SK-N-SH (cell line): ENCODE data around the gene BCAS3. TPM values are rescaled to one million over a fixed set of nuclear protein-coding genes. Genes with fewer than 3 reads are reported as not detected.

Experiments
- CTCF ChIA-PET: fragments of 300-600, 350-600 bp; formaldehyde crosslinking; extraction: SDS; loops from one replicate; lab custom pipeline; 2021; lab: Yijun Ruan, JAX
- POLR2A ChIA-PET: fragments of 350-600 bp; sonication (Branson Sonifier 250); formaldehyde crosslinking; extraction: SDS; loops from one replicate; lab custom pipeline; 2020; ENCODE audit warnings: antibody characterized with exemption, inconsistent platforms; lab: Yijun Ruan, JAX
- DNase-seq: peaks from one replicate; pipeline ENCODE4 v3.0.0; 2012
- H2AFZ ChIP-seq: fragments of 200-600 bp; sonication (generic); 2 replicates; pipeline ENCODE4 v1.8.1; 2016; ENCODE audit warnings: antibody characterized with exemption, mild to moderate bottlenecking, low read depth
- H3F3A ChIP-seq: fragments of 200-600 bp; sonication (generic); replicated peaks from 2 replicates; pipeline ENCODE3; 2016; ENCODE audit warnings: antibody characterized with exemption, mild to moderate bottlenecking; ENCODE audit not compliant: insufficient read depth
- H3K27ac ChIP-seq, 2 experiments: fragments of 200-500 bp in 1 of 2; fragments of 200-600 bp in 1 of 2; sonication (Bioruptor generic) in 1 of 2; sonication (generic), shearing (Covaris generic) in 1 of 2; 2 replicates each; pipeline versions ENCODE4 v1.5.1 to v1.6.1; 2014 to 2016; ENCODE audit warnings: low read depth in 2 of 2, inconsistent platforms in 1 of 2, low read length in 1 of 2, mild to moderate bottlenecking in 1 of 2, mixed read lengths in 1 of 2
- H3K27me3 ChIP-seq: fragments of 200-600 bp; sonication (generic), shearing (Covaris generic); 2 replicates; pipeline ENCODE4 v1.6.1; 2016; ENCODE audit warnings: mixed run types; ENCODE audit not compliant: insufficient read depth
- H3K36me3 ChIP-seq, 2 experiments: fragments of 200-500 bp in 1 of 2; fragments of 200-600 bp in 1 of 2; sonication (Bioruptor generic) in 1 of 2; sonication (generic) in 1 of 2; replicated peaks in 1 of 2; 2 replicates each; pipeline versions ENCODE3 to v1.5.1; 2014 to 2016; ENCODE audit warnings: low read length in 1 of 2, mild to moderate bottlenecking in 1 of 2; ENCODE audit not compliant: insufficient read depth in 2 of 2, control insufficient read depth in 1 of 2
- H3K4me1 ChIP-seq, 2 experiments: fragments of 200-500 bp in 1 of 2; fragments of 200-600 bp in 1 of 2; sonication (Bioruptor generic) in 1 of 2; sonication (generic), shearing (Covaris generic) in 1 of 2; 2 replicates each; pipeline versions ENCODE4 v1.5.1 to v1.6.1; 2014 to 2016; ENCODE audit warnings: low read depth in 1 of 2, low read length in 1 of 2, mixed run types in 1 of 2; ENCODE audit not compliant: insufficient read depth in 2 of 2, control insufficient read depth in 1 of 2
- H3K4me2 ChIP-seq: fragments of 200-600 bp; sonication (generic), shearing (Covaris generic); 2 replicates; pipeline ENCODE4 v1.6.1; 2017; ENCODE audit warnings: mixed run types
- H3K4me3 ChIP-seq, 2 experiments: fragments of 200-500 bp in 1 of 2; fragments of 200-600 bp in 1 of 2; sonication (Bioruptor generic) in 1 of 2; sonication (generic), shearing (Covaris generic) in 1 of 2; 2 replicates each; pipeline versions ENCODE4 v1.5.1 to v1.8.1; 2014 to 2016; ENCODE audit warnings: low read depth in 2 of 2, inconsistent platforms in 1 of 2, low read length in 1 of 2, mild to moderate bottlenecking in 1 of 2, mixed read lengths in 1 of 2, moderate library complexity in 1 of 2
- H3K79me2 ChIP-seq: fragments of 200-600 bp; sonication (generic); 2 replicates; pipeline ENCODE4 v1.8.1; 2017; ENCODE audit warnings: mild to moderate bottlenecking; ENCODE audit not compliant: insufficient read depth
- H3K9ac ChIP-seq: fragments of 200-600 bp; sonication (generic); 2 replicates; pipeline ENCODE4 v1.6.1; 2017; ENCODE audit warnings: mixed run types
- H3K9me2 ChIP-seq: fragments of 200-600 bp; sonication (generic); 2 replicates; pipeline ENCODE4 v1.6.1; 2017; ENCODE audit warnings: mixed run types
- H3K9me3 ChIP-seq: fragments of 200-600 bp; sonication (generic); 2 replicates; pipeline ENCODE4 v1.6.1; 2017; ENCODE audit warnings: mixed run types, mild to moderate bottlenecking, moderate library complexity
- H4K20me1 ChIP-seq: fragments of 200-600 bp; sonication (generic); 2 replicates; pipeline ENCODE4 v1.6.1; 2017; ENCODE audit warnings: mild to moderate bottlenecking, mixed run types; ENCODE audit not compliant: insufficient read depth
- CTCF ChIP-seq: fragments of 200-600 bp; sonication (generic); IDR thresholded peaks from 2 replicates; pipeline ENCODE4 v1.6.1; 2017; ENCODE audit warnings: antibody characterized with exemption, mild to moderate bottlenecking, moderate library complexity
- ELF1 ChIP-seq: IDR thresholded peaks from 2 replicates; pipeline ENCODE4 v1.4.0; 2012
- EP300 ChIP-seq, 2 experiments: IDR thresholded peaks; 2 replicates each; pipeline versions ENCODE4 v1.4.0 to v1.6.1; 2012; ENCODE audit warnings: borderline replicate concordance in 1 of 2, low read depth in 1 of 2, low read length in 1 of 2
- FOXJ3 ChIP-seq: sonication (generic); formaldehyde crosslinking; IDR thresholded peaks from 2 replicates; pipeline ENCODE4 v1.5.1; 2020; ENCODE audit warnings: mild to moderate bottlenecking, missing genetic modification reagents
- FOXM1 ChIP-seq: IDR thresholded peaks from 2 replicates; pipeline ENCODE4 v1.4.0; 2012; ENCODE audit warnings: low read depth, mild to moderate bottlenecking
- MXI1 ChIP-seq: IDR thresholded peaks from 2 replicates; pipeline ENCODE4 v1.6.1; 2012; ENCODE audit warnings: mild to moderate bottlenecking, low read depth, low read length, improper control_type of control experiment
- NRF1 ChIP-seq: IDR thresholded peaks from 2 replicates; pipeline ENCODE4 v1.6.1; 2012; ENCODE audit warnings: low read depth, mild to moderate bottlenecking, low read length
- PBX3 ChIP-seq: IDR thresholded peaks from 2 replicates; pipeline ENCODE4; 2012
- RFX5 ChIP-seq: IDR thresholded peaks from 2 replicates; pipeline ENCODE4 v1.6.1; 2012; ENCODE audit warnings: mild to moderate bottlenecking, improper control_type of control experiment, low read length
- RXRA ChIP-seq: IDR thresholded peaks from 2 replicates; pipeline ENCODE4 v1.4.0; 2012; ENCODE audit warnings: low read depth, mild to moderate bottlenecking, borderline replicate concordance
- SIN3A ChIP-seq: IDR thresholded peaks from 2 replicates; pipeline ENCODE4 v1.6.1; 2012; ENCODE audit warnings: low read depth, mild to moderate bottlenecking, low read length, moderate library complexity, borderline replicate concordance
- TAF1 ChIP-seq: IDR thresholded peaks from 2 replicates; pipeline ENCODE4 v1.6.1; 2012; ENCODE audit warnings: low read depth, mild to moderate bottlenecking, low read length, moderate library complexity, borderline replicate concordance
- YY1 ChIP-seq: IDR thresholded peaks from 2 replicates; pipeline ENCODE4 v1.4.0; 2012; ENCODE audit warnings: low read depth, mild to moderate bottlenecking
- WGBS: methylation state at CpG from one replicate; pipeline ENCODE4 v1.1.6; 2017; ENCODE audit warnings: low lambda C conversion rate; 5-methylcytosine and 5-hydroxymethylcytosine counted together
- polyA plus RNA-seq, 3 experiments: library from polyadenylated mRNA; depleted of rRNA; stranded (reverse); fragments of >200 nt; gene quantifications; 2 replicates each; pipeline ENCODE4 v1.2.3, GENCODE V29; 2012

Gene BCAS3
- polyA plus RNA-seq, 1 of the 3 experiments (the other 2 are of a cell fraction) = 5.9 TPM

- TF ChIP-seq CTCF (no peak), NRF1 (no peak), TAF1 (no peak), MXI1 (no peak), PBX3 (no peak), ELF1 (no peak)
Measured at GRCh38 chr17:60766778-60767190, 89.1 kb downstream of the BCAS3 start (continued).

GRCh38 chr17:60767744-60768308, 90.2 kb downstream of the BCAS3 start:
- Histone ChIP-seq H3K9me2 (no peaks in the 10 kb centered on the region), H3K79me2 (no peaks in the 10 kb centered on the region), H3K4me3 (no peak overlapping the region), H3K27me3 (no peaks in the 10 kb centered on the region), H3K36me3 (no peaks in the 10 kb centered on the region), H2AFZ (no peak overlapping the region), H3K4me2 (no peak overlapping the region), H3F3A (no peaks in the 10 kb centered on the region), H3K9ac (no peak overlapping the region), H4K20me1 (no peaks in the 10 kb centered on the region), H3K27ac (no peak overlapping the region), H3K9me3 (no peaks in the 10 kb centered on the region), H3K4me1 (no peaks in the 10 kb centered on the region)
- CTCF ChIA-PET = no interaction called here
- TF ChIP-seq MXI1 (no peak), ELF1 (no peak), CTCF (no peak), FOXJ3 (CRISPR knock-in tag) (no peak), YY1 (no peak), PBX3 (no peak), FOXM1 (no peak), RXRA (no peak), SIN3A (no peak), RFX5 (no peak), EP300 (IDR thresholded peaks at IDR 0.05; ENCODE audit: borderline replicate concordance in 1 of 2, low read depth in 1 of 2, low read length in 1 of 2) (no peak)
- POLR2A ChIA-PET = no interaction called here
- WGBS = 72% methylated on average over 4 of the region's 4 CpGs
- DNase-seq = no peak
